ENCODE results near the gene DTNBP1. TPM values are rescaled to one million over a fixed set of nuclear protein-coding genes. Genes with fewer than 3 reads are reported as not detected.
A peak's percentile ranks its signal among the peaks of the same experiment; 100 is the strongest.

The DTNBP1 gene
- total RNA-seq, 2 experiments from 2014 or later: 9.8 to 28.0 TPM

GRCh38 chr6:15682965-15683822 is 20.4 kb upstream of the DTNBP1 start:
- Histone ChIP-seq H3K4me2 (ENCODE audit: low read length) (no peak overlapping the region), H3K27ac (ENCODE audit: low read depth, low read length, poor library complexity, severe bottlenecking) (no peak overlapping the region), H3K9me3 (ENCODE audit: low read length) (no peaks in the 10 kb centered on the region), H3K4me1 (ENCODE audit: insufficient read depth, low read length, poor library complexity, severe bottlenecking) (peaks cover 14% of the 10 kb centered on the region), H3K9me2 (ENCODE audit: insufficient read depth, low read length) (no peaks in the 10 kb centered on the region), H2AFZ (ENCODE audit: low read length) (peak overlapping the region; percentile 20; the same call in 1 of the 2 replicates), H3K4me3 (ENCODE audit: low read depth, low read length, poor library complexity, severe bottlenecking) (no peak overlapping the region), H4K20me1 (ENCODE audit: insufficient read depth, low read length) (no peaks in the 10 kb centered on the region), H3K36me3 (ENCODE audit: insufficient read depth, low read length) (no peaks in the 10 kb centered on the region), H3K79me2 (ENCODE audit: insufficient read depth, low read depth, low read length) (no peaks in the 10 kb centered on the region)
- intact Hi-C loops (cut with micrococcal nuclease; ENCODE audit: unreplicated experiment): no loop called here
- TF ChIP-seq CTCF (conservative IDR thresholded peaks at IDR 0.05; ENCODE audit: low read length): no peak
- TF ChIP-seq EZH2phosphoT487 (IDR thresholded peaks at IDR 0.05; ENCODE audit: borderline replicate concordance, low read depth, low read length): no peak
- POLR2A ChIA-PET: interaction anchor here (0.6 to 1.5 kb wide), 3 partner anchors 10 to 627 kb away, joined by 3 to 6 read pairs (median 4); no protein-coding TSS in a partner anchor
- CTCF ChIA-PET (ENCODE audit: unreplicated experiment): interaction anchor here (1.0 kb wide), 1 partner anchor 28 kb away, joined by 3 read pairs; no protein-coding TSS in a partner anchor
- BruUV-seq (replicated peaks): no TSS peak
- DNase-seq (ENCODE audit: low spot score): peak; percentile 40

- Histone ChIP-seq H3K4me2 (ENCODE audit: low read length) (no peak overlapping the region), H3K9me3 (ENCODE audit: low read length) (no peaks in the 10 kb centered on the region), H3K79me2 (ENCODE audit: insufficient read depth, low read depth, low read length) (no peaks in the 10 kb centered on the region), H2AFZ (ENCODE audit: low read length) (no peak overlapping the region), H3K27ac (ENCODE audit: low read depth, low read length, poor library complexity, severe bottlenecking) (no peak overlapping the region), H4K20me1 (ENCODE audit: insufficient read depth, low read length) (no peaks in the 10 kb centered on the region), H3K4me3 (ENCODE audit: low read depth, low read length, poor library complexity, severe bottlenecking) (no peak overlapping the region), H3K9me2 (ENCODE audit: insufficient read depth, low read length) (no peaks in the 10 kb centered on the region), H3K4me1 (ENCODE audit: insufficient read depth, low read length, poor library complexity, severe bottlenecking) (peaks cover 14% of the 10 kb centered on the region), H3K36me3 (ENCODE audit: insufficient read depth, low read length) (no peaks in the 10 kb centered on the region)
- DNase-seq (ENCODE audit: low spot score): no peak
- TF ChIP-seq EZH2phosphoT487 (IDR thresholded peaks at IDR 0.05; ENCODE audit: borderline replicate concordance, low read depth, low read length) (no peak), CTCF (conservative IDR thresholded peaks at IDR 0.05; ENCODE audit: low read length) (no peak)
- intact Hi-C loops (cut with micrococcal nuclease; ENCODE audit: unreplicated experiment): no loop called here
- ChIA-PET POLR2A (interaction anchor here (1.3 to 1.5 kb wide), 2 partner anchors 8 to 20 kb away, joined by 3 to 4 read pairs; no protein-coding TSS in a partner anchor), CTCF (ENCODE audit: unreplicated experiment) (no interaction called here)
- BruUV-seq (replicated peaks): no TSS peak
These were observed 19.1 kb upstream of the DTNBP1 start for GRCh38 chr6:15681946-15682345.

GRCh38 chr6:15678514-15678913 is 15.7 kb upstream of the DTNBP1 start:
- Histone ChIP-seq H3K27ac (ENCODE audit: low read depth, low read length, poor library complexity, severe bottlenecking) (no peak overlapping the region), H4K20me1 (ENCODE audit: insufficient read depth, low read length) (no peaks in the 10 kb centered on the region), H3K4me3 (ENCODE audit: low read depth, low read length, poor library complexity, severe bottlenecking) (no peak overlapping the region), H3K9me2 (ENCODE audit: insufficient read depth, low read length) (no peaks in the 10 kb centered on the region), H3K4me2 (ENCODE audit: low read length) (no peak overlapping the region), H3K4me1 (ENCODE audit: insufficient read depth, low read length, poor library complexity, severe bottlenecking) (peaks cover 12% of the 10 kb centered on the region), H3K9me3 (ENCODE audit: low read length) (no peaks in the 10 kb centered on the region), H2AFZ (ENCODE audit: low read length) (no peak overlapping the region), H3K36me3 (ENCODE audit: insufficient read depth, low read length) (no peaks in the 10 kb centered on the region), H3K79me2 (ENCODE audit: insufficient read depth, low read depth, low read length) (no peaks in the 10 kb centered on the region)
- TF ChIP-seq EZH2phosphoT487 (IDR thresholded peaks at IDR 0.05; ENCODE audit: borderline replicate concordance, low read depth, low read length): no peak
- no TSS peak for BruUV-seq (replicated peaks)
- DNase-seq (ENCODE audit: low spot score): no peak
- intact Hi-C loops (cut with micrococcal nuclease; ENCODE audit: unreplicated experiment): no loop called here
- ChIA-PET CTCF (ENCODE audit: unreplicated experiment) (no interaction called here), POLR2A (interaction anchor here (0.5 kb wide), 1 partner anchor 749 kb away, joined by 3 read pairs; no protein-coding TSS in a partner anchor)

All from OCI-LY7 (cell line).